Measurements from ENCODE around the gene PCTP. TPM values are rescaled to one million over a fixed set of nuclear protein-coding genes. Genes with fewer than 3 reads are reported as not detected.

The PCTP gene
- total RNA-seq, 1 donor from 2014 or later, result 8.6 TPM

DNA sequence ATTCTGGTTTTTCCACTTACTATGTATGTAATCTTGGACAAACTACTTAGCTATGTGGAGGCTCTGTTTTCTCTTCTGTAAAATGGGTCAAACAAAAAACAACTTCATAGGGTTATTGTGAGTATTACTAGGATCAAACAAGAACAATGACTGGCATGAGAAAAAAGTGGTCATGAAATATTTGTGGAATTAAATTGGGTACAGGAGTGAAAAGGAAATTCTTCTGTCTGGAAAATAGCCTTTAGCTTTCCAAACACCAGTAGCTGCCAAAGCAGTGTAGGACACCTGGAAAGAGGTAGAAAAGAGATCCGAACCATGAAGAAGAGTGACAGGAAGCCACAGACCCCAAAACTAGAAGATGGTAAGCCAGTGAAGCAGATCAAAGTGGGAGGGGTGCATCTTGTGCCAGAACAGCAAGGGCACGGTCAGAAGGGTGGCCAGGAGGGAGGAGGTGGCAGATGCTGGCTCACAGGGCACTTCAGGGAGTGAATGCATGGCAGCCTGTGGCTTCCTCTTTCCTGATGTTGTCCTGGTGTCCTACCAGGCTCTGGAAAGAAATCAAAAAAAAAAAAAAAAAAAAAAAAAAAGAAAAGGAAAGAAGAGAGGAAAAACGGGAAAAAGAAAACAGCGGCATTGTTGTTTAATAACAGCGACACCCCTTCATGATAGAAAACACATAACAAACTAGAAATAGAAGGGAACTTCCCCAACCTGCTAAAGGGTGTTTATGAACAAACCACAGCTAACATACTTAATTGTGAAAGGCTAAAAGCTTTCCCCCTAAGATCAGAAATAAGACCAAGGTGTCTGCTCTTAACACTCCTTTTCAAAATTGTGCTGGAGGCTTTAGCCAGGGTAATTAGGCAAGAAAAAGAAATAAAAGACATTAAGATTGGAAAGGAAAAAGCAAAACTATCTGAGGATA lies 67.9 kb downstream of the PCTP start:
- Histone ChIP-seq H3K4me3 (no peak overlapping the region), H3K27ac (no peak overlapping the region), H3K27me3 (no peaks in the 10 kb centered on the region), H3K9me3 (no peaks in the 10 kb centered on the region), H3K36me3 (no peaks in the 10 kb centered on the region), H3K4me1 (no peaks in the 10 kb centered on the region)
- TF ChIP-seq CTCF (IDR thresholded peaks at IDR 0.05) (no peak), POLR2AphosphoS5 (IDR thresholded peaks at IDR 0.05; ENCODE audit: insufficient read depth in 1 of 2, low read depth in 1 of 2) (no peak), POLR2A (IDR thresholded peaks at IDR 0.05) (no peak)
- no peak for DNase-seq (ENCODE audit: extremely low spot score in 2 of 2)
- intact Hi-C loops (cut with DNase I), result no loop called here

DNA sequence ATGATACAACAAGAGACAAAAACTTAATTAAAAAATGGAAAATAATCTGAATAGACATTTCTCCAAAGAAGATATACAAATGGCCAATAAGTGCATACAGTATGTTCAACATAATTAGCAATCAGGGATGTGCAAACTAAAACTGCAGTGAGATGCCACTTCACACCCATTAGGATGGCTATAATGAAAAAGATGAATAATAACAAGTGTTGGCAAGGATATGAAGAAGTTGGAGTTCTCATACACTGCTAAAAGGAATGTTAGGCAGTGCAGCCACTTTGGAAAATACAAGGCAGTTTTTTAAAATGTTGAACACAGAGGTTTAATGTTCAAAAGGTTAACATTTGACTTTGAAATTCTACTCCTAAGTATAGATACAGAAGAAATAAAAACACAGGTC lies 69.8 kb downstream of the PCTP start:
- intact Hi-C loops (cut with DNase I), result no loop called here
- Histone ChIP-seq H3K4me3 (no peak overlapping the region), H3K27ac (no peak overlapping the region), H3K4me1 (no peaks in the 10 kb centered on the region), H3K9me3 (no peaks in the 10 kb centered on the region), H3K36me3 (no peaks in the 10 kb centered on the region), H3K27me3 (no peaks in the 10 kb centered on the region)
- no peak for DNase-seq (ENCODE audit: extremely low spot score in 2 of 2)
- TF ChIP-seq POLR2A (IDR thresholded peaks at IDR 0.05), result no peak
- TF ChIP-seq CTCF (IDR thresholded peaks at IDR 0.05), result no peak
- TF ChIP-seq POLR2AphosphoS5 (IDR thresholded peaks at IDR 0.05; ENCODE audit: insufficient read depth in 1 of 2, low read depth in 1 of 2), result no peak

DNA sequence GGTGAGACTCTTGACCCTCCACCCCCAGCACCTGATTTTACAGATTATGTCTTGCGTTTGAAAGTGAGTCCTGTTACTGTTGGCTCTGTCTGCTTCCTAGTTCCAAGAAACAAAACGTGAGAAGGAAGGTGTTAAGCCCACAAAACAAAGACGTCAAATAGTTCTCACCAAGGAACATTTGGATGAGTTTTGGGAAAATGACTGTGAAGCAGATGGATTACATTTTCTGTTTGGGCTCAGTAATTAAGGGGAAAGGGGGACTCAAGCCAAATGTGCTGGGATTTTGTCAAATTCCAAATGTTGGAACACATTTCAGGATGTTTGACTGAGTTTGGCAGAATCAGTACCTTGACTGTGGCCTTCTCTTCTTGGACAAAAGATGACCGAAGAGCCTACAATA lies 71.2 kb downstream of the PCTP start:
- intact Hi-C loops (cut with DNase I), result loop anchor here (2.0 kb wide), 1 partner anchor 67 kb away; no protein-coding TSS in a partner anchor
- no peaks in the 10 kb centered on the region for H3K27me3 ChIP-seq

DNA sequence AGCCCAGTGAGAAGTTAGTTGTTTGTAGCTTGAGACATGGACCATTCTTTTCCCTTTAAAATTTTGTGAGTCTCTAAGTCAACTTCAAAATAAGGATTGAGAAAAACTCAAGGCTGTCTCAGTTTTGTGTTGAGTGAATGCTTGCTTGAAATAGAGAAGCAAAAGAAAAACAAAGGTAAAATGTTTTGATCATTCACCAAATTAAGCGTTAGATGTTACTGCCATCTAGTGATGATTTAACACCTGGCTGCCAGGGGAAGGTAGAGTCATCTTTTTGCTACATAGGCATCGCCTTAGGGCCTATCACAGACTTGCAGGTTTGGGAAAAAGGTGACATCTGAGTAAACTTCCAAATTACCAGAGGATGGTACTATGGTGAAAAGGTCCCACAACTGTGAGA lies 74.4 kb downstream of the PCTP start:
- no peak for TF ChIP-seq POLR2AphosphoS5 (IDR thresholded peaks at IDR 0.05; ENCODE audit: insufficient read depth in 1 of 2, low read depth in 1 of 2)
- Histone ChIP-seq H3K9me3 (no peaks in the 10 kb centered on the region), H3K27me3 (no peaks in the 10 kb centered on the region), H3K4me3 (no peak overlapping the region), H3K4me1 (no peaks in the 10 kb centered on the region), H3K36me3 (no peaks in the 10 kb centered on the region), H3K27ac (no peak overlapping the region)
- intact Hi-C loops (cut with DNase I), result no loop called here
- no peak for DNase-seq (ENCODE audit: extremely low spot score in 2 of 2)

More for the DNA sequence above, 71.2 kb downstream of the PCTP start:
- TF ChIP-seq CTCF (IDR thresholded peaks at IDR 0.05) (no peak), POLR2AphosphoS5 (IDR thresholded peaks at IDR 0.05; ENCODE audit: insufficient read depth in 1 of 2, low read depth in 1 of 2) (no peak), POLR2A (IDR thresholded peaks at IDR 0.05) (no peak)
- Histone ChIP-seq H3K9me3 (no peaks in the 10 kb centered on the region), H3K36me3 (no peaks in the 10 kb centered on the region), H3K4me3 (no peak overlapping the region), H3K4me1 (no peaks in the 10 kb centered on the region), H3K27ac (no peak overlapping the region)
- DNase-seq (ENCODE audit: extremely low spot score in 2 of 2), result no peak

Other genes starting within 250 kb of the PCTP start
- gene SMIM36, start 239.6 kb upstream of the PCTP start, total RNA-seq, result not detected
- gene TMEM100, start 28.2 kb upstream of the PCTP start, total RNA-seq, result 20.6 TPM

Measured in vagina (tissue), 2 donors.